ENCODE results near the gene TBPL1. TPM values are rescaled to one million over a fixed set of nuclear protein-coding genes. Genes with fewer than 3 reads are reported as not detected.

TBPL1 gene
- total and polyA plus RNA-seq, 2 of the 13 experiments (the other 11 are each of a cell fraction or from before 2014, with no cell fraction given): 25.3 to 39.3 TPM

DNA sequence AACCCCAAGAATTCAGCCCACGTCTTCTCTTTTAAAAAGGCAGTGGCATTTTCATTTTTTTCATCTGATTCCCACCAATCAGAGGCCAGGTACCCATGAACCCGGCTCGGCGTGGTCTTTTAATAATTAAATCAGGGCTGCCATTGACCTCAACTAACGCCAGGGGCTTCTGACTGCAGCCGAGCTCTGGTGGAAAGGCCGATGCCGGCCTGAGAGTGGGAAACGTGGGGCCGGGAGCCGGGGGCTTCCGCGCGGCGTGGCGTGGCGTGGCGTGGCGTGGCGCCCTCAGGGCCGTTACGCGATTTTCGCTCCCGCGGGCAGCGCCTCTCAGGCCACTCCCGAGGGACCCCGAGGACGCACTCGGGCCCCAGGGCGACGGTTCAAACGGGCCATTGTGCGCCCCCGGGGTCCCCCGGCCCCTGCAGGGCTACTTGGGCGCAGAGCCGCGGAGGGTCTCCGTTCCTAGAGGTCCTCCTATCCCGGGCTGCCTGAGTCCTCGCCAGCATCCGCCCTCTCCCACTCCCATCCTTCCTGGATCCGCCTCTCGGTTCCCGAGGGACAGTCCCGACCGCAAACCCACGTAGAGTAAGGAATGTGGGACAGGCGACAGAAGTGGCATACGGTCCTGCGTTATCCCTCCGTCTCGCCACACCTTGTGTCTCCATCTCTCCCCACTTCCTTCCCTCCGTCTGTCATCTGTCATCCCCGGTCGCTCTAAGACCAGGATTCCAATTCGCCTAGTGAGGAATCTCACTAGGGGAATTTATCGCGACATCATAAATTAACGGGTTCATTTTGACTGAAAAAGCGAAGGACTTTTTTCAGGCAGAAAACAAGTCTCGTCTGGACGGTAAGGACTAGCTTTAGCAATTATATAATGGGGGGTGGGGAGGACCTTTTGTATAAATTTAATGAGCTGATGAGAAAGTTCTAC, 876 bp upstream of the TBPL1 start (continued):
- TF ChIP-seq, protein P1, sequence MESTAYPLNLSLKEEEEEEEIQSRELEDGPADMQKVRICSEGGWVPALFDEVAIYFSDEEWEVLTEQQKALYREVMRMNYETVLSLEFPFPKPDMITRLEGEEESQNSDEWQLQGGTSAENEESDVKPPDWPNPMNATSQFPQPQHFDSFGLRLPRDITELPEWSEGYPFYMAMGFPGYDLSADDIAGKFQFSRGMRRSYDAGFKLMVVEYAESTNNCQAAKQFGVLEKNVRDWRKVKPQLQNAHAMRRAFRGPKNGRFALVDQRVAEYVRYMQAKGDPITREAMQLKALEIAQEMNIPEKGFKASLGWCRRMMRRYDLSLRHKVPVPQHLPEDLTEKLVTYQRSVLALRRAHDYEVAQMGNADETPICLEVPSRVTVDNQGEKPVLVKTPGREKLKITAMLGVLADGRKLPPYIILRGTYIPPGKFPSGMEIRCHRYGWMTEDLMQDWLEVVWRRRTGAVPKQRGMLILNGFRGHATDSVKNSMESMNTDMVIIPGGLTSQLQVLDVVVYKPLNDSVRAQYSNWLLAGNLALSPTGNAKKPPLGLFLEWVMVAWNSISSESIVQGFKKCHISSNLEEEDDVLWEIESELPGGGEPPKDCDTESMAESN (CRISPR knock-in tag; conservative IDR thresholded peaks at IDR 0.05): 0 out of 2 replicates have a peak, but pooled peaks have one; percentile 42
- TF ChIP-seq, protein P2, sequence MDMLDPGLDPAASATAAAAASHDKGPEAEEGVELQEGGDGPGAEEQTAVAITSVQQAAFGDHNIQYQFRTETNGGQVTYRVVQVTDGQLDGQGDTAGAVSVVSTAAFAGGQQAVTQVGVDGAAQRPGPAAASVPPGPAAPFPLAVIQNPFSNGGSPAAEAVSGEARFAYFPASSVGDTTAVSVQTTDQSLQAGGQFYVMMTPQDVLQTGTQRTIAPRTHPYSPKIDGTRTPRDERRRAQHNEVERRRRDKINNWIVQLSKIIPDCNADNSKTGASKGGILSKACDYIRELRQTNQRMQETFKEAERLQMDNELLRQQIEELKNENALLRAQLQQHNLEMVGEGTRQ (IDR thresholded peaks at IDR 0.05; ENCODE audit: low read depth, low read length): no peak
- TF ChIP-seq, protein P2 (CRISPR knock-in tag; IDR thresholded peaks at IDR 0.05; ENCODE audit: borderline replicate concordance): no peak
- TF ChIP-seq AGO1 (IDR thresholded peaks at IDR 0.05; ENCODE audit: low read depth, low read length, poor library complexity, severe bottlenecking): no peak
- TF ChIP-seq NFKB2 (CRISPR knock-in tag; IDR thresholded peaks at IDR 0.05; ENCODE audit: borderline replicate concordance): no peak; the same call in 1 of the 2 replicates
- no peak; the same call in 1 of the 2 replicates for TF ChIP-seq CBX5 (CRISPR knock-in tag; IDR thresholded peaks at IDR 0.05; ENCODE audit: borderline replicate concordance)
- TF ChIP-seq, protein P3, sequence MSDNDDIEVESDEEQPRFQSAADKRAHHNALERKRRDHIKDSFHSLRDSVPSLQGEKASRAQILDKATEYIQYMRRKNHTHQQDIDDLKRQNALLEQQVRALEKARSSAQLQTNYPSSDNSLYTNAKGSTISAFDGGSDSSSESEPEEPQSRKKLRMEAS (IDR thresholded peaks at IDR 0.05): peak; percentile 23; the same call in 1 of the 2 replicates
- TF ChIP-seq, protein P4, sequence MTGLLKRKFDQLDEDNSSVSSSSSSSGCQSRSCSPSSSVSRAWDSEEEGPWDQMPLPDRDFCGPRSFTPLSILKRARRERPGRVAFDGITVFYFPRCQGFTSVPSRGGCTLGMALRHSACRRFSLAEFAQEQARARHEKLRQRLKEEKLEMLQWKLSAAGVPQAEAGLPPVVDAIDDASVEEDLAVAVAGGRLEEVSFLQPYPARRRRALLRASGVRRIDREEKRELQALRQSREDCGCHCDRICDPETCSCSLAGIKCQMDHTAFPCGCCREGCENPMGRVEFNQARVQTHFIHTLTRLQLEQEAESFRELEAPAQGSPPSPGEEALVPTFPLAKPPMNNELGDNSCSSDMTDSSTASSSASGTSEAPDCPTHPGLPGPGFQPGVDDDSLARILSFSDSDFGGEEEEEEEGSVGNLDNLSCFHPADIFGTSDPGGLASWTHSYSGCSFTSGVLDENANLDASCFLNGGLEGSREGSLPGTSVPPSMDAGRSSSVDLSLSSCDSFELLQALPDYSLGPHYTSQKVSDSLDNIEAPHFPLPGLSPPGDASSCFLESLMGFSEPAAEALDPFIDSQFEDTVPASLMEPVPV (CRISPR knock-in tag; IDR thresholded peaks at IDR 0.05): peak; percentile 50; the same call in 1 of the 2 replicates
- TF ChIP-seq CCDC6 (CRISPR knock-in tag; IDR thresholded peaks at IDR 0.05): peak; percentile 34; the same call in 1 of the 2 replicates
- TF ChIP-seq ZFP36L1 (CRISPR knock-in tag; IDR thresholded peaks at IDR 0.05): peak; percentile 60; the same call in 1 of the 2 replicates
- TF ChIP-seq PAX8 (CRISPR knock-in tag; IDR thresholded peaks at IDR 0.05; ENCODE audit: borderline replicate concordance): no peak
- no peak for TF ChIP-seq ZNF652 (CRISPR knock-in tag; IDR thresholded peaks at IDR 0.05; ENCODE audit: borderline replicate concordance, low read depth)
- no peak for TF ChIP-seq ZMYM3 (CRISPR knock-in tag; IDR thresholded peaks at IDR 0.05)
- TF ChIP-seq TP53 (CRISPR knock-in tag; conservative IDR thresholded peaks at IDR 0.05): no peak
- no peak for TF ChIP-seq SMAD9 (CRISPR knock-in tag; IDR thresholded peaks at IDR 0.05)
- 0 out of 2 replicates have a peak, but pooled peaks have one; percentile 71 for TF ChIP-seq ZNF224 (CRISPR knock-in tag; IDR thresholded peaks at IDR 0.05)
- TF ChIP-seq, protein P5, sequence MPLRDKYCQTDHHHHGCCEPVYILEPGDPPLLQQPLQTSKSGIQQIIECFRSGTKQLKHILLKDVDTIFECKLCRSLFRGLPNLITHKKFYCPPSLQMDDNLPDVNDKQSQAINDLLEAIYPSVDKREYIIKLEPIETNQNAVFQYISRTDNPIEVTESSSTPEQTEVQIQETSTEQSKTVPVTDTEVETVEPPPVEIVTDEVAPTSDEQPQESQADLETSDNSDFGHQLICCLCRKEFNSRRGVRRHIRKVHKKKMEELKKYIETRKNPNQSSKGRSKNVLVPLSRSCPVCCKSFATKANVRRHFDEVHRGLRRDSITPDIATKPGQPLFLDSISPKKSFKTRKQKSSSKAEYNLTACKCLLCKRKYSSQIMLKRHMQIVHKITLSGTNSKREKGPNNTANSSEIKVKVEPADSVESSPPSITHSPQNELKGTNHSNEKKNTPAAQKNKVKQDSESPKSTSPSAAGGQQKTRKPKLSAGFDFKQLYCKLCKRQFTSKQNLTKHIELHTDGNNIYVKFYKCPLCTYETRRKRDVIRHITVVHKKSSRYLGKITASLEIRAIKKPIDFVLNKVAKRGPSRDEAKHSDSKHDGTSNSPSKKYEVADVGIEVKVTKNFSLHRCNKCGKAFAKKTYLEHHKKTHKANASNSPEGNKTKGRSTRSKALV (CRISPR knock-in tag; IDR thresholded peaks at IDR 0.05): peak; percentile 67; the same call in 1 of the 2 replicates
